ENCODE results near the gene GNPTG.

GNPTG gene

GRCh38 chr16:1351582-1352362 lies at the start of gene GNPTG, which contains the start of gene TSR3:
Gene GNPTG (plus strand): TSS chr16:1351931. CDS start chr16:1351966, 35 bp downstream.
Gene TSR3 (minus strand): TSS chr16:1351878. CDS start chr16:1351804, 74 bp downstream.
- peak; percentile 91 for DNase-seq (ENCODE audit: low spot score)

- no peak for DNase-seq (ENCODE audit: low spot score)
Measured at GRCh38 chr16:1305823-1306222, 45.9 kb upstream of the GNPTG start.

DNA sequence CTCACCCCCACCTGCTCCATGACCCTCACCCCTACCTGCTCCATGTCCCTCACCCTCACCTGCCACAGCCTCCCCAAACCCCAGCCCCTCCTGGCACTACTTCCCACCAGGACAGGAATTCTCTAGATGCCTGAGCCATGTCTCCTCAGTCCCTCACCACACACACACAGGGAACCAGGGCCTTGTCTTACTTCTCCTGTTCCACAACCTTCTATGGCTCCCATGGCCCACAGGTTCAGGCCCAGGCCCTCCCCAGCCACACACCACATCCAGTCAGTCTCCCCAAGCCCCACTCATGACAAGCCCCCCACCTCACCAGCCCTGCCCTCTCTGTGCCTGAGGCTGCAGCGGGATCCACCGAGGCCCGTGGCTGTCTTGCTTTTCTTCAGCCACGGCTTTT lies 45.4 kb upstream of the GNPTG start:
- DNase-seq (ENCODE audit: low spot score) = no peak

GRCh38 chr16:1308036-1308976 lies 43.4 kb upstream of the GNPTG start:
- DNase-seq (ENCODE audit: low spot score) = no peak

DNA sequence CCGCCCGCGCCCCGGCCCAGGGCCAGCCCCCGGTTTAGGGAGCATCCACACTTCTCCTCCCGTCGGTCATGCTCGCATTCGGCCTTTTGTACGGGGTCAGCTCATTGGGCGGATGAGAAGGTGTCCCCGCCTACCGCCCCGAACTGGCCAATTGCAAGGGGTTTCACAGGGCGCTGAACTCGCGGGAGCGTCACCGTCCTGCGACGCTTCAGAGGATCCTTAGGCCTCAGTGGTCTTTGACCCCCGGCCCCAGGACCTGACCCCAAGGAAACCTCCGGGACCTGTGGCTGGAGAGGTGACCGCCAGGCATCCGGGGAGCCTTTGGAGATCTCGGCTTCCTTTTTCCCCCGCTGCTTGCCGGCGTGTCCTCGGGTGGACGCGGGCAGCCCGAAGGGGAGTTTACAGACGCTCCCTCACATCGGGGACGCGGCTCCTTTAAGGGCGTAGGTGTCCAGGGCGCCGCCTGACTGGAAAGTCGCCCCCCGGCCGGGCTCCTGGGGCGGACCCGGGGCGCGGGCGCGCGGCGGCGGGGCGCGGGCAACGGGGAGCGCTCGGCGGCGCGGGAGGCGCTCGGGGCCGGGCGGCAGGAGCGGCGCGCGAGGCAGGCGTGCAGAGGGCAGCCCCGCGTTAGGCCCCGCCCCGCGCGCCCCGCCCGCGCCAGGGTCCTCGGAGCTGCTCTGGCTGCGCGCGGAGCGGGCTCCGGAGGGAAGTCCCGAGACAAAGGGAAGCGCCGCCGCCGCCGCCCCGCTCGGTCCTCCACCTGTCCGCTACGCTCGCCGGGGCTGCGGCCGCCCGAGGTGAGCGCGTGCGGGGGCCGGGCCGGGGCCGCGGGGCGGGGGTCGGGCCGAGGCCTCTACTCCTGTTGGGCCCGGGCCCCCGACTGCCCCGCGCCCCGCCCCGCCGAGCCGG lies 42.5 kb upstream of the GNPTG start, which contains the start of gene UBE2I:
TSS of gene UBE2I (plus strand) at position 660 of the 909 bp plus-strand sequence. CDS start 4,395 bp downstream, outside the sequence.
- DNase-seq (ENCODE audit: low spot score) = peak; percentile 96

GRCh38 chr16:1309888-1310831 lies 41.6 kb upstream of the GNPTG start:
- peak; percentile 27 for DNase-seq (ENCODE audit: low spot score)

DNA sequence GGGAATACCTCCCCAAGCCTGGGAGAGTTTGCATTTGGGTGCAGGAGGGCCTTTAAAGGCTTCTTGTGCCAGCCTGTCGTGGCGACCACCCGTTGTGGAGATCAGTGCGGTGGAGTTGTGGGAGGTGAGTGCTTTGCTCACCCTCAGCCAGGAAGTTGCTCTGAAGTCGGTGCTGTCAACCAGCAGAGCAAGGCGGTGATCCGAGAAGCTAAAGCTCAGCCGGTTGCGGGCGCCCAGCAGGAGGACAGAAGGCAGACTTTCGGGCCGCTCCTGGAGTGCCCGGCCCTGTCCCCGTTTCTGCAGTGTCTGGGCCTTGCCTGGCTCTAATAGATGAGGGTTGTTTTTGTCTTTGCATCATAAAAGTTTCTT lies 40.9 kb upstream of the GNPTG start:
- DNase-seq (ENCODE audit: low spot score) = peak; percentile 6

DNA sequence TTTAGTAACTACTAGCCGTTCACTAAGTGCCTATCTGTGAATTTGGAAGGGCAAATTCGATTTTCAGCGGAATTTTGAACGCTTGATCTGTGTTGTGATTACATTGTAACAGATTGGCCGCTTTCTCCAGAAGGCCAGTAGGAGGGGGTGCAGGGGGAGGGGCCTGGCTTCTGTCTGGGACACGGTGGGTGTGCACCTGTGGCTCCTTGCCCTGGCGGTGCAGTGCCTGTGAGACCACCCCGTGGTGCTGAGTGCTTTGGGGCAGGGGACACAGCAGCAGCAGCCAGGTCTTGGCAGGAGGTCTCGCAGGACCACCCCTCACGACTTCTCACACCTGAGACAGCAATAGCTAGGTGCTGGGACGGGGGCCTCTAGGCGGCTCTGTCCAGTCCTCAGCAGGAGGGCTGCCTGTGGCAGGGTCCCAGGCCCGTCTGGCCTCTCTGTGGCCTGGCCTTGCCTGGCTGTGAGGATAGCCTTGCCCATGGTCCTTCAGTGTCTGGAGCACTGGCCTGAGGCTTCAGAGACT lies 40.5 kb upstream of the GNPTG start:
- DNase-seq (ENCODE audit: low spot score) = no peak

DNA sequence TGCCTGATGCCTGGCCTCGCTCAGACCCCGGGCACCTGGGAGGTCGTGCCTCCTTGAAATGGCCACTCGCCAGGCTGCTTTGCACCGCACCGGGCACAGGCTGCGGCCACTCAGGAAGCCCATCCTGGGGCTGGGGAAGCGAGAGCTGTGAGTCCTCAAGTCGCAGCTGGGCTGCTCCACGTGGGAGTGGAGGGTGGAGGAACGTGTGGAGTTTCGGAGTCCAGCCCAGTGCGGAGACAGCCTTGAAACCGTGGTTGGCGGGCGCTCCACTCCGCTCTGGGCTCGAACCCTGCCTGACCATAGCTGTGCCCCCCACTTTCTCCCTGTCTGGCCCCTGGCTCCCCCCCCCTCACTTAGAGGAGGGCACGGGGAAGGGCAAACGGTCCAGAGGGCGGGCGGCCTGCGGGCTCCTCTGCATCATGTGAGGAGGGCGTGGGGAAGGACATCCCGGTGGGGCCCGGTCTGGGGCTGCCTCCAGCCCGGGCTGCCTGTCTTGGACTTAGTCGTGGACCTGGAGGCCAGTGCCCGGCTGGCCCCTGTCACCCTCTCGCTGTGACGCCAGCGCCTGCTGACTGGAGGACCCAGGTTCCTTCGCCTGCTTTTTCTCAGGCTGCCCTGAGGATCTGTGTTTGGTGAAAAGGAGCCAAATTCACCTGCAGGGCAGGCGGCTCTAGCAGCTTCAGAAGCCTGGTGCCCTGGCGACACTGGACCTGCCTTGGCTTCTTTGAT lies 39.8 kb upstream of the GNPTG start:
- DNase-seq (ENCODE audit: low spot score) = no peak

- no peak for DNase-seq (ENCODE audit: low spot score)
Measured at GRCh38 chr16:1312467-1312816, 39.3 kb upstream of the GNPTG start.

GRCh38 chr16:1312903-1313302 lies 38.8 kb upstream of the GNPTG start:
- DNase-seq (ENCODE audit: low spot score) = no peak

DNA sequence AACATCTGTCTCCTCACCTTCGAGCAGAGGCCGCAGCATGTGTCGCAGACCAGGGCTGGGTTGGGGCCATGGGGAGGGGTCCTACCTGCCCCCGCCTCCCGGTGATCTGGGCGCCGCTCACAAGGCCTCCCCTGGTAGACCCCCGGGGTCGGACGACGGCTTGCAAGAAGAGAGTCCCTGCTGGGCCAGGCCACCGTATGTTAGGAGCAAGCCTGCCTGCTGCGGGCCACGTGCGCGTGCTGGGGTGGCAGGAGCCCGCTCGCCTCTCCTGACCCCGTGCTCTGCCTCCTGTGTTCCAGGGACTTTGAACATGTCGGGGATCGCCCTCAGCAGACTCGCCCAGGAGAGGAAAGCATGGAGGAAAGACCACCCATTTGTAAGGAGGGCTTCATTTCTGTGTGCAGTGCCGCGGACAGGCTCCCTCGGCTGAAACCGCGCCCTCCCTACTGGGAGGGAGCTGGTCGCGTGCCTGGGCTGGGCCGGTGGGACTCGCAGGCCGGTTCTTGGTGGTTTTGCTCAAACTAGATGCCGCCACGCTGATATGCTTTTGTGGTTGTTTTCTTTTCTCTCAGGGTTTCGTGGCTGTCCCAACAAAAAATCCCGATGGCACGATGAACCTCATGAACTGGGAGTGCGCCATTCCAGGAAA lies 37.9 kb upstream of the GNPTG start:
- no peak for DNase-seq (ENCODE audit: low spot score)

- no peak for DNase-seq (ENCODE audit: low spot score)
Measured at GRCh38 chr16:1314399-1315068, 37.2 kb upstream of the GNPTG start.

DNA sequence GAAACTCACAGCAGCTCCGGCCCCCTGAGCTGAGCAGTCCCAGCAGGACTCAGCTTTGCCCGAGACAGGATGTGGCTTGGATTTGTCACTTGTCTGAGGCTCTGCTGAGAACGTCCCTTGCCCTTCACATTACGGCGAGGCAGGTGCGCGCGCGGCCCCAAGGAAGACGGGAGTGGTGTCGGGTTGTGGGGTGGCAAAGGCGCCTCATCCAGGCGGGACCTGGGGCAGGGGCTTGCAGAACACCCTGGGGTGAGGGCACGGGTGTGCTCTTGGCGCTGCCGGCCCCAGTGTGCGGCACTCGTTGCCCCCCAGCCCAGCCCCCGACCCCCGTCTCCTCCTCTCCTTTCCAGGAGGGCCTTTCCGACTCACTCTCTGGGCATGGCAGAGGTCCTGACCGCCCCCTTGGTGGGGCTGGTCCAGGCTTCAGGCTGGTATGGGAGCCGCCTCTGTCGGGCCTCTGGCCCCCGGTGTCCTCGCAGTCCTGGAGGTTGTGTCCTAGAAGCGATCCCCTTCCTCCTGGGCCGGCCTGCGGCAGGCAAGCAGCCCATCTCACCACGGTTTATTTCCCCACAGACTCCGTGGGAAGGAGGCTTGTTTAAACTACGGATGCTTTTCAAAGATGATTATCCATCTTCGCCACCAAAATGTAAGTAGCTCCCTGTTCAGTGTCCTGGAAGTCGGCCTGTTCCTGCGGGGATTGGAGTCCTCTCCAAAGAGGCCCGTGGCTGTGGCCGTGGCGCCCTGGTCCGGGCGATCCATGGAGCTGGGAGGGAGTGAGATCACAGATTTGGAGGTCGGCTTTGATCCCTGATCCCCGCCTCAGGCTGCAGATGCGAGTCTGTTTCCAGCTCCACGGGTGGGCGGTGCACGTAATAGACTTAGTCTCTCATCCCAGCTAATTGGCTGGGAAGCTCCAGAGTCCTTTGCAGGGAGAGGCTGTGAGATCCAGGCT lies 36.4 kb upstream of the GNPTG start:
- DNase-seq (ENCODE audit: low spot score) = no peak

- no peak for DNase-seq (ENCODE audit: low spot score)
Measured at GRCh38 chr16:1316033-1316405, 35.7 kb upstream of the GNPTG start.

GRCh38 chr16:1317479-1318267 lies 34.1 kb upstream of the GNPTG start:
- DNase-seq (ENCODE audit: low spot score) = no peak

DNA sequence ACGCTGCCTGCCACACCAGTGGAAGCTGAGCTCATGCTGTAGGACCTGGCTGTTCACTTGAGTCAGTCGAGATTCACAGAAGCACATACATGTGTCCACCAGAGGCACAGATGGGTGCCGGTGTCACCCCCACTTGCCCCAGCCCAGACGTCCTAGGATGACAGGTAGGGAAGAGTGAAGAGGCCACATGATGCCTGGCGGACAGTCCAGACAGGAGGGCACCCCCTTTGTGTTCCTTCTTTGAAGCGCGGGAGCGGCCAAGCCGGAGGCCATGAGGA lies 33.5 kb upstream of the GNPTG start:
- no peak for DNase-seq (ENCODE audit: low spot score)

All from hematopoietic multipotent progenitor cell treated with erythropoietin and hydrocortisone succinate and interleukin-3 and kit ligand, for 15 days (in vitro differentiated cells).